Measurements from ENCODE around the gene FLII. TPM values are rescaled to one million over a fixed set of nuclear protein-coding genes. Genes with fewer than 3 reads are reported as not detected.
A peak's percentile ranks its signal among the peaks of the same experiment; 100 is the strongest.

Gene FLII
- total RNA-seq, 1 experiment from 2014 or later, result 169 TPM

GRCh38 chr17:18246109-18246725 lies 12.3 kb downstream of the FLII start:
- Histone ChIP-seq H3K27ac (ENCODE audit: low read depth, low read length, poor library complexity, severe bottlenecking) (no peak overlapping the region), H3K4me3 (ENCODE audit: low read depth, low read length, poor library complexity, severe bottlenecking) (no peak overlapping the region), H3K27me3 (replicated peaks; ENCODE audit: insufficient read depth, low read depth, low read length, poor library complexity) (no peaks in the 10 kb centered on the region), H3K4me1 (ENCODE audit: insufficient read depth, low read length, poor library complexity, severe bottlenecking) (no peaks in the 10 kb centered on the region), H3K36me3 (ENCODE audit: insufficient read depth, low read length, poor library complexity, severe bottlenecking) (peaks cover 34% of the 10 kb centered on the region), H3K9me3 (ENCODE audit: low read depth, low read length, poor library complexity, severe bottlenecking) (no peaks in the 10 kb centered on the region)
- TF ChIP-seq EZH2 (IDR thresholded peaks at IDR 0.05; ENCODE audit: borderline replicate concordance, low read depth, low read length, poor library complexity, severe bottlenecking) (no peak), CTCF (conservative IDR thresholded peaks at IDR 0.05; ENCODE audit: low read depth, low read length) (no peak)
- DNase-seq (ENCODE audit: low spot score), result no peak
- POLR2A ChIA-PET (ENCODE audit: low non-redundant PET), result no interaction called here
- CTCF ChIA-PET, result no interaction called here
- no TSS peak for BruUV-seq (replicated peaks)
- intact Hi-C loops (cut with micrococcal nuclease; ENCODE audit: unreplicated experiment), result no loop called here

- CTCF ChIA-PET, result no interaction called here
- no peak for DNase-seq (ENCODE audit: low spot score)
- intact Hi-C loops (cut with micrococcal nuclease; ENCODE audit: unreplicated experiment), result no loop called here
- no peak for TF ChIP-seq CTCF (conservative IDR thresholded peaks at IDR 0.05; ENCODE audit: low read depth, low read length)
- no peak for TF ChIP-seq EZH2 (IDR thresholded peaks at IDR 0.05; ENCODE audit: borderline replicate concordance, low read depth, low read length, poor library complexity, severe bottlenecking)
- Histone ChIP-seq H3K27me3 (replicated peaks; ENCODE audit: insufficient read depth, low read depth, low read length, poor library complexity) (no peaks in the 10 kb centered on the region), H3K9me3 (ENCODE audit: low read depth, low read length, poor library complexity, severe bottlenecking) (no peaks in the 10 kb centered on the region), H3K36me3 (ENCODE audit: insufficient read depth, low read length, poor library complexity, severe bottlenecking) (peaks cover 29% of the 10 kb centered on the region), H3K4me1 (ENCODE audit: insufficient read depth, low read length, poor library complexity, severe bottlenecking) (no peaks in the 10 kb centered on the region), H3K27ac (ENCODE audit: low read depth, low read length, poor library complexity, severe bottlenecking) (no peak overlapping the region), H3K4me3 (ENCODE audit: low read depth, low read length, poor library complexity, severe bottlenecking) (no peak overlapping the region)
- TSS peak; percentile 85 for BruUV-seq (replicated peaks)
- POLR2A ChIA-PET (ENCODE audit: low non-redundant PET), result no interaction called here
These were observed 13.3 kb downstream of the FLII start for GRCh38 chr17:18245038-18245776.

- DNase-seq (ENCODE audit: low spot score), result no peak
- H3K9me3 ChIP-seq (ENCODE audit: low read depth, low read length, poor library complexity, severe bottlenecking), result no peaks in the 10 kb centered on the region
- peaks cover 16% of the 10 kb centered on the region for H3K36me3 ChIP-seq (ENCODE audit: insufficient read depth, low read length, poor library complexity, severe bottlenecking)
- H3K27ac ChIP-seq (ENCODE audit: low read depth, low read length, poor library complexity, severe bottlenecking), result no peak overlapping the region
- H3K4me1 ChIP-seq (ENCODE audit: insufficient read depth, low read length, poor library complexity, severe bottlenecking), result no peaks in the 10 kb centered on the region
- intact Hi-C loops (cut with micrococcal nuclease; ENCODE audit: unreplicated experiment), result no loop called here
- no TSS peak for BruUV-seq (replicated peaks)
- no peaks in the 10 kb centered on the region for H3K27me3 ChIP-seq (replicated peaks; ENCODE audit: insufficient read depth, low read depth, low read length, poor library complexity)
- TF ChIP-seq EZH2 (IDR thresholded peaks at IDR 0.05; ENCODE audit: borderline replicate concordance, low read depth, low read length, poor library complexity, severe bottlenecking) (no peak), CTCF (conservative IDR thresholded peaks at IDR 0.05; ENCODE audit: low read depth, low read length) (no peak)
- ChIA-PET CTCF (no interaction called here), POLR2A (ENCODE audit: low non-redundant PET) (no interaction called here)
- H3K4me3 ChIP-seq (ENCODE audit: low read depth, low read length, poor library complexity, severe bottlenecking), result no peak overlapping the region
These were observed 17.2 kb downstream of the FLII start for GRCh38 chr17:18241229-18241871.

All from A673 (cell line).